22Rv1 (cell line): ENCODE measurements around the gene GARIN5B.

ENCODE experiments used
- CTCF ChIP-seq: fragments of 450-650 bp; IDR thresholded peaks from 2 replicates; pipeline ENCODE4 v1.5.1; 2017; ENCODE audit warnings: mild to moderate bottlenecking
- ZFX ChIP-seq: fragments of 450-650 bp; IDR thresholded peaks from 2 replicates; pipeline ENCODE4 v1.6.1; 2017; ENCODE audit warnings: antibody characterized with exemption, borderline replicate concordance

DNA sequence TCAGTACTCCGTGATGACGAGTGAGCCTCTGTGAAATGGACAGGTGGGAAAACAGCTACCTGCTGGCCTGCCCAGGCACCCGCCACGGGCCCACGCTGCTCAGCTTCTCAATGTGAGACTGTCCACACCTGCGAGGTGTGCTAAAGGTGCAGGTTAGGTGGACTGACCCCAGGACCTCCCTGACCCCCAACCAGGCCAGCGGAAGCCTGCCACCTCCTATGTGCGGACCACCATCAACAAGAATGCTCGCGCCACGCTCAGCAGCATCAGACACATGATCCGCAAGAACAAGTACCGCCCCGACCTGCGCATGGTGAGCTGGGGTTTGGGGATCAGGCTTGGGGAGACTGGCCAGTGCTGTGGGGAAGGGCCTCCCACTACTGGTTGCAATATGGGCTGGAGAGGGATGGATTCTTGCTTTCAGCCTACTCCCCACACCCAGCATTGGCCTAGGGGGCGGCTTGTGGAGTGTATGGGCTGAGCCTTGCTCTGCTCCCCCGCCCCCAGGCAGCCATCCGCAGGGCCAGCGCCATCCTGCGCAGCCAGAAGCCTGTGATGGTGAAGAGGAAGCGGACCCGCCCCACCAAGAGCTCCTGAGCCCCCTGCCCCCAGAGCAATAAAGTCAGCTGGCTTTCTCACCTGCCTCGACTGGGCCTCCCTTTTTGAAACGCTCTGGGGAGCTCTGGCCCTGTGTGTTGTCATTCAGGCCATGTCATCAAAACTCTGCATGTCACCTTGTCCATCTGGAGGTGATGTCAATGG lies 24.9 kb upstream of the GARIN5B start:
- no peak for TF ChIP-seq CTCF
- no peak for TF ChIP-seq ZFX
